CD4-positive, alpha-beta T cell treated with Interleukin-17A for 4 hours (primary cell): ENCODE measurements around the gene DLD.
"Not testable (repeated sequence)": the region's sequence is repeated elsewhere in the genome, so short reads cannot be mapped to it uniquely, and the experiment has no call there.

Source experiments
- DNase-seq: peaks from one replicate; pipeline ENCODE4 v3.0.0-alpha.2; 2020; ENCODE audit warnings: mixed read lengths

Gene DLD

DNA sequence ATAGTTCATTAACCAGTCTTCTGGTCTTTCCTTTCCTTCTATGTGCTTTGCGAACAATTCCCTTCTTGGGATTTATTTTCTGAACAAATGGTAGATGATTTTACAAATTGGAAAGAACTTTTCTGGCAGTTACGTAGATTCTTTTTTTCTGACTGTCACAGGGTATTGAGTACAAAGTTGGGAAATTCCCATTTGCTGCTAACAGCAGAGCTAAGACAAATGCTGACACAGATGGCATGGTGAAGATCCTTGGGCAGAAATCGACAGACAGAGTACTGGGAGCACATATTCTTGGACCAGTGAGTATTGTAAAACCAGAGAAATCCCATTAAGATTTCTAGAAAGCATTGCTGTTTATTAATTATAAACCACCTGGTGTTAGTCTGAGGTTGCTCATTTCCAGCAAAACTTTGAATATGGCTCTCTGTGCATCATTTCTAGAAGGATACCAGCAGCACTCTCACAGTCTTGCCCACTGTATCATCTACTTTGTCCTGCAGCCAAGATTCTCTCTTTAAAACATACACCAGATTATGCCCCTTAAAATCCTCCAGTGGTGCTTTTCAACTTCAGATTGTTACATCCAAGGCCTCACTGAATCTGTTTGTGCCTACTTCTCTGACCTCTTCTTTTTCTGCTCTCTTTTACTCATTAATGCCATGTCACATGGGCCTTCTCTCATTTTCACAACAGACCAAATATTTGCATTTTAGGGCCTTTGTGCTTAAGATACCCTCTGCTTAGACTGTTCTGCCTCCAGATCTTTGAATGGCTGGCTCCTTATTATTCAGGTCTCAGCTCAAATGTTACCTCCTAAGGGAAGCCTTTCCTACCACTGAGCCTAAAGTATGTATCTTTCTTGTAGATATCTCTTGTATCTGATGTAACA lies 27.0 kb downstream of the DLD start:
- no peak for DNase-seq

DNA sequence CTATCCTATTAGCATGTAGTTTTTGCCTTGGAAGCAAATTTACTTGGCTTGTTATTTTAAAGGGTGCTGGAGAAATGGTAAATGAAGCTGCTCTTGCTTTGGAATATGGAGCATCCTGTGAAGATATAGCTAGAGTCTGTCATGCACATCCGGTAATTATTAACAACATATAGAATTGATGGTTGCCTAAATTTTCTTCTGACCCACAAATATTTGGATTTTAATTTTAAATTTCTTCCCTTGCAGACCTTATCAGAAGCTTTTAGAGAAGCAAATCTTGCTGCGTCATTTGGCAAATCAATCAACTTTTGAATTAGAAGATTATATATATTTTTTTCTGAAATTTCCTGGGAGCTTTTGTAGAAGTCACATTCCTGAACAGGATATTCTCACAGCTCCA lies 28.0 kb downstream of the DLD start:
- DNase-seq: no peak

DNA sequence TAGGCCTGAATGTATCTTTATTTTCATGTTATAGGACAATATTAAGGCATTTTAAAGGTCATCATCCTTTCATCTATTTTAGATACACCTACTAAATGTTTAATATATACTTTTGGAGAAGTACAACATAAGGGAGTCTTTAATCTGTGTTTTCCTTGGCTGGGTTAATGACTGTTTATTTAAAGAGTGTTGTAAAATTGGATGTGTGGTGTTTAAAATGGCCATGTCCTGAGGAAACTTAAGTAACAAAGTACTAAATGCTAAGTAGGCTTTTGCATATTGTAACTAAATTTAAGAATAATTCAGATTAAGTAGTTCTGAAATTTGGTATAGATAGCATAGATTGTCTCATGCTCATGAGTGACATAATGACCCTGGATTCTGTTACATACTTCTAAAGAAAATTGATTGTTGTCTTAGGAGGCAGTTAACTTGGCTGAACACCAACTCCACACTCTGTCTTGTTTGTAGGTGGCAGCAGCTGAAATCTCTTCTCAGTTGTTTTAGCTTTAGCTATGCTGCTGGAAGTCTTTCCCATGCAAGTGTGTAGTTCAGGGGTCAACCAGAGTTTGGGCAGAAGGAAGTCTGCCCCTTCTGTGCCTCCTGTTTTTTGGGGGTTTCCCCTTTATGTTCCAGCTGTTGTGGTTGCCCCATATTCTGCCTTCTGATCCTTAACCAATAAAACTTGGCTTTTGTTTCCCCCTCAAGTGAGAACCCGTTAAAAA lies 29.2 kb downstream of the DLD start:
- DNase-seq: no peak

DNA sequence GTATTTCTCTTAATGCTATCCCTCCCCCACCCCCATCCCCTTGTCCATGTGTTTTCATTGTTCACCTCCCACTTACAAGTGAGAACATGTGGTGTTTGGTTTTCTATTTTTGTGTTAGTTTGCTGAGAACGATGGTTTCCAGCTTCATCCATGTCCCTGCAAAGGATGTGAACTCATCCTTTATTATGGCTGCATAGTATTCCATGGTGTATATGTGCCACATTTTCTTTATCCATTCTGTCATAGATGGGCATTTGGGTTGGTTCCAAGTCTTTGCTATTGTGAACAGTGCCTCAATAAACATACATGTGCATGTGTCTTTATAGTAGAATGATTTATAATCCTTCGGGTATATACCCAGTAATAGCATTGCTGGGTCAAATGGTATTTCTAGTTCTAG lies 30.8 kb downstream of the DLD start:
- not testable (repeated sequence) for DNase-seq

DNA sequence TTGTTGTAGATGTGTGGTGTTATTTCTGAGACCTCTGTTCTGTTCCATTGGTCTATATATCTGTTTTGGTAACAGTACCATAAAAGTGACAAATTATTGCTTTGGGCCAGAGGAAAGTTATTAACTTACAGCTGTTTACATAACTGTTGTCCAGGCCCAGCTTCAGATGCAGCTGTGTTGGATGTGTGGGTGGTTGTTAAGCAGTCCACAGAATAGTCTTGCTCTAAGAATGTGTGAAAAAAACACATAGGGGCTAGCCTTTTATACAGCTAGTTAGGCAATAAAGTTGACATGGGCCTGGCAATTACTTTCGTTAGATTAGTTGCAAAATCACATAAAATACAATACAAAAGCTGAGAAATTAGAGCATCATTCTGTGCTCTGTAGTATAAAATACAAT lies 31.9 kb downstream of the DLD start:
- no peak for DNase-seq

DNA sequence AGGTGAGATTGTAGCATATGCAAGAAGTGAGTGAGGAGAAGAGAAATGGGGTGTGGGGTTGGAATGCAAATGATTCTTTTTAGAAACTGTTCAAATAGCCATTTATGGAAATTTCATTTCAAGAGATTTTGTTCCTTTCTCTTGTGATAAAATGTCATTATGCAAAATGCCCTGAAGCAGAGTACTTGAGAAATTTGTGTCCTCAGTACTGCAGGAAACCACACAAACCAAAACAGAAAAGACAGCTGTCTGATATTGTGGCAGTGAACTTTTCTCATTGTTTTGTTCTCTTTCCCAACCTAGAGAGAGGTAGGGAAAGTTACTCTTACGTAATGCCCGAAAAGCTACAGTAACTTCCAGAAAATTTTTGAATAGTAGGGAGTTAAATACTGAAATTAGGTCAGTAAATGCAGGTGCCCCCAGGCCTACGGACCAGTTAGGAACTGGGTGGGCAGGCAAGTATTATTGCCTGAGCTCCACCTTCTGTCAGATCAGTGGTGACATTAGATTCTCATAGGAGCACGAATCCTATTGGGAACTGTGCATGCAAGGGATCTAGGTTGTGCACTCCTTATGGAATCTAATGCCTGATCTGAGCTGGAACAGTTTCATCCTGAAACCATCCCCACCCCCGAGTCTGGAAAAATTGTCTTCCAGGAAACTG lies 34.0 kb downstream of the DLD start:
- no peak for DNase-seq

DNA sequence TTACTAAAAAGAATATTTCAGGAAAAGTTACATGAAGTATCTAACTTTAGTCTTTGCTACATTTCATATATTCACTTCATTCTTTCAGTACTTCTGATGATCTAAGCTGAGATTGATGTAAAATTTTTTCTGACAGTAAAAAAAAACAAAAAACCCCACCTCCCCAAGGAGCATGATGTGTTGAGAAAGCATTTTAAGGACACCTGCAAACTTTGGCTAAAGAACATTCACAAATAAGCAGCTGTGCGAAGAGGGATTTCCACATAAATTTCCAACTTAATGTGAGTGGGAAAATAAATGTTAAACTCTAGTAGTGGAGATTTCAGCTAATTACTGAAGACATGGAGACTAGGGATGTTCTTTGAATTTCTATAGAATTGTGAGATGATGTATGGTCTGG lies 35.5 kb downstream of the DLD start:
- no peak for DNase-seq

DNA sequence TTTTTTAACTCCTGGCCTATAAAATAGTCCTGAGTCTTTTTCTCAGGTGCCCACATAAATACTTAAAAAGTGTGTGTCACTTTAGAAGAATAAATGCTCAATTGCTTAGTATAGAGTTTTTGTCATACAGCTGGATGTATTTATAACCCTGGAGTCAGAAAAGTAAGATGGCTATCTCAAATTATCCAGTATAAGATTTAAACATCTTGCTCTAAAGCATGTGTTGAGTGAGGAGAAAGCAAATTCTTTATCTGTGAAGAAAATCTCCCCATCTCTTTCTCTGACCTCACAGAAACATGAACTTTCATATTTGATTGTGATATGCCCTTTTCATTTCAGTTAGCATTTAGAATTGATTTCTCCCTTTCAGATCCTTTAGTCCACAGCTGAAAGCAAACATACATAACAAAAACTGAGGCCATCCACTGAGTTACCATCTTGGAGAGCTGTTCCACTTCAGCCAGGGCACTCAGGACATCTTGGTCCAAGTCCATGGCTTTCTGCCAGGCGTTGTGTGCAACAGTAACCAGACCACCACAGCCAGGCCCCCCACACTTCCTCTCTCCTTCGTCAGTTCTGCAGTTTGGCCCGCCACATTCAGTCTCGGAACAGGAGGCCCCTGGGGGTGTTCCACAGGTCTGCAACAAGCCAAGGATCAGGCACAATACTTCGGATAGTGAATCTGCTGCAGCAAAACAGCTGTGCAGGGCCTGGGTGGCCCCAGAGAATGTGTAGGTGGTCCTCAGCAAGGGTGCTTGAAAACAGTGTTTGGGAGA lies 40.9 kb downstream of the DLD start:
- DNase-seq: no peak

DNA sequence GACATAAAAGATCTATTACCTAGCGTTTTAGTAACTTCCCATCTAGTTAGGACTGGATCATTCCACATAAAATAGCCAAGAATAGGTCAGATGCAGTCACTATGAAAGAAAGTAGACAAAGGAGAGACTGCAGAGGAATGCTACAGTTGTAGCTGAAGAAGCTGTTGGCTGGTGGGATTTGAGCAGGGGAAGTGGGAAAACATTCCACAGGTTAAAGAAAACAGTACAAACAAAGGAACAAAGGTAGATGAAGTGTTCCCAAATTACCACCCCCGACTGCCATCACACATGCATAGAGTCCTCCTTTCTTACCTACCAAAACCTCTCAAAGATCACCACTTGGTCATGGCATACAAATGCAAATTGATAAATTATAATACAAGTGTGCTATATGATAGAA lies 41.8 kb downstream of the DLD start:
- no peak for DNase-seq

DNA sequence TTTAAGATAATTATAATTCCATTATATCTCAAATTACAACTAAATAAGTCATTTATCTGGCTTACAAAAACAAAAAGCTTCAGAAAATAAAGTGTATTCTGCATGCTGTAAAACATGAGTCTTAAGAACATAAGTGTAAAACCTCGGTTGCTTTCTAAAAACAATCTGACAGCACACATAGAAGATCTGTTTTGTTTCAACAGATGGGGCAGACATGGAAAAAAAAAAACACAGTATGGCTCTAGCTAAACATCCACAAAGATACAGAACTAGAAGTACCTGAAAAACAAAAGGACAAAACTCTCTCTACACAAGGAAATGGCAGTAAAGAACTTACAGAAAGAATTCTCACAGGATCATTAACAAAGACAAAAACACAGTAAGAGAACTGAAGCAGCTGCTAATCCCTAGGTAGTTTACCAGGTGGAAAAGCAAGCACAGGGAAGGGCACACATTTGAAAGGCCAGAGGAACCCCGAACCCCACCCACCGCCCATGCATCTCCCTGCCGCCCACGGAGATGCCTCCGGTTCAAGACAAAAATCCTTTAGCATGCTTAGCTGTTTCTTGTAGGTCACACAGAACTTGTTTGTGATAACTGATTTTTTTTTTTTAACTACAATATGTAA lies 42.5 kb downstream of the DLD start:
- no peak for DNase-seq

DNA sequence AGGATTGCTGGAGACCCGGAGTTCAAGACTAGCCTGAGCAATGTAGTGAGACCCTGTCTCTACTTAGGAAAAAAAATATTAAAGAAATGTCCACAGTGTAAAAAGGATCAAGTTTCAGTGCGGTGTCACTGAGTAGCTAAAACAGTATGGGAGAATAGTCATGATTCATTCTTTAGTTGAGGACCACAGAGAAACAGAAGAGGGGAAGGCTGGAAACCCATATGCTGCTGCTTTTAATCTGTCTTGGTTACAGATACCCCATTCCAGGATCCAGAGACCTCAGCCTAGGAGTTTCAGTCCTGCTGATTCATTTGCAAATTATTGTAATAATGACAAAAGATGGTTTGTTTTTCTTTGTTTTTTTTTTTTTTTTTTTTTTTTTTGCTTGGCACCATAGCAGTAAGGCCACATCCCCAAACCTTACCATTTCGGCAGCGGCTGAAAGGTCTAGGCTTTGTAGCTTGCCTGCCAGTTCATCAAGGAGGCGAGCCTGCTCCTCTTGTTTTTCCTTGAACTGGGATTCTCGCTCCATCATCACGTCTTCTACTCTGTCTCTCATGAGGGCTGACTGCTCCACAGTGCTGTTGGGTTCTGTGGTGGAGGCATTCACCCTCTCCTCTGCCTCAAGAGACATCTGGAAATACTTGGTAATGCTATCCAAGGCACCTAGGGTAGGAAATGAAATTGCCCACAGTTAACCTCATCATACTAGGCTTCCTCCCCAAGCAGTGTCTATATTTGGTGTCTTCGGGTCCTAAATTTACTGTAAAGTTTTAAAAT lies 44.2 kb downstream of the DLD start:
- no peak for DNase-seq

DNA sequence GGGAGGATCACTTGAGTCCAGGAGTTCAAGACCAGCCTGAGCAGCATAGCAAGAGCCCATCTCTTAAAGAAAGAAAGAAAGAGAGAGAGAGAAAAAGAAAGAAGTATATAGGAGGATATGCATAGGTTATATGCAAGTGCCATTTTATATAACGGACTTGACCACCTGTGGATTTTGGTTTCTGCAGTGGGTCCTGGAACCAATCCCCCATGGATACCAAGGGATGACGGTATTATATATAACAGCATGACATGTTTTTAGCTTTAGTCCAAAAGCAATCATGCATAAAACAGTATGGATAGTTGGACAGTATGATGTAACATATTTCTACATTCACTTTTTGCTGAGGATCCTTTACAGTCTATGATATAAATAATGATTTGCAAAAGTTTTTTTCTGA lies 45.3 kb downstream of the DLD start:
- no peak for DNase-seq

DNA sequence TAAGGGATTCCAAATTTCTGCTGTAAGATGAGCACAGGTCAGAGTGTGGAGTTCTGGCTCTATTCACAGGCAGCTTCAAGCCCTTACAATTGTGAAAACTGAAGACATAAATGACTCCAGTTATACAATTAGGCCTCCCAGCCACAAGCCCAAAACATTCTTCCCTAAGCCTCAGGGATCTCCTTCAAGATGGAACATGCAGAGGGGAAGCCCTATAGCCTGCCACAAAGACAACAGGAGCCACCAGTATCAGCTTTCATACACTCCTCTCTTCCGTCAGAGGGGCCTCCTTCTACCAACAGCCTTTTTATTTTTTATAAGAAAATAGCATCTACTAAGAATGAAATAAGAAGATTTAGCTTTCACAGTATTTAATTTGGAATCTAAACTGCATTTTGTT lies 46.5 kb downstream of the DLD start:
- no peak for DNase-seq

DNA sequence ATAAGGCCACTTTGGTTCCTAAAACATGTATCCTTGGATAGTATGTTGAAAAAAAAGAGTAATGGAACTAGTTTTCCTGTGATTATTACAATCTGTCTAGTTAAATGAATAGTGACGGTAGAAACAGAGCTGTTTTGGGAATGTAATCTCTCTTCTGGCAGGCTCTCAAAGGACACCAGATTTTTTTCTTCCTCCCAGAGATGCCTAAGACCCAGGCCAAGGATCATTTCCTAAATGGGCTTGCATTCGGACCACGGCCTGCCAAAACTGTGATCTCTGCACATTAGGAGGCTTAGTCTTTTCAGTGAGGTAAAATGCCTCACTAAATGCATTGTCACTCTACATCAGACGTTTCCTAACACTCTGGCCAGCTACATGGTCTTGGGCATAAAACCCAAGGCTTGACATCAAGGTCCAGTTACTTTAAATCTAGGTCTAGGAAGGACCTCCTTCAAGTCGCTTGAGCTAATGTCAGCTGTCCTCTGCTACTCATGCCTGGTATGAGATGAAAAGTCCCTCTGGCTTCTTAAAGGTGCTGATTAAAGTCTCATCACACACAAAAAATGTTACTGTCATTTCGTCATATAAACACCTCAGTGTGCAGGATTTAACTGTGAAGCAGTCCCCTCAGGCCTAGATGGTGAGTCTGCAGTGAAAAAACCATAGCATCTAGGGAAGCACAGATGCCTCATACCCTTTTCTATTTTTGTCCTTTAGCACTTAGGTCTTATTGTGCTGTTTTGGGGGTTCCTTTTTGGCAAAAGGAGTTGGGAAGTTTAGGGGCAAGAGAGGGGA lies 47.7 kb downstream of the DLD start:
- DNase-seq: no peak

DNA sequence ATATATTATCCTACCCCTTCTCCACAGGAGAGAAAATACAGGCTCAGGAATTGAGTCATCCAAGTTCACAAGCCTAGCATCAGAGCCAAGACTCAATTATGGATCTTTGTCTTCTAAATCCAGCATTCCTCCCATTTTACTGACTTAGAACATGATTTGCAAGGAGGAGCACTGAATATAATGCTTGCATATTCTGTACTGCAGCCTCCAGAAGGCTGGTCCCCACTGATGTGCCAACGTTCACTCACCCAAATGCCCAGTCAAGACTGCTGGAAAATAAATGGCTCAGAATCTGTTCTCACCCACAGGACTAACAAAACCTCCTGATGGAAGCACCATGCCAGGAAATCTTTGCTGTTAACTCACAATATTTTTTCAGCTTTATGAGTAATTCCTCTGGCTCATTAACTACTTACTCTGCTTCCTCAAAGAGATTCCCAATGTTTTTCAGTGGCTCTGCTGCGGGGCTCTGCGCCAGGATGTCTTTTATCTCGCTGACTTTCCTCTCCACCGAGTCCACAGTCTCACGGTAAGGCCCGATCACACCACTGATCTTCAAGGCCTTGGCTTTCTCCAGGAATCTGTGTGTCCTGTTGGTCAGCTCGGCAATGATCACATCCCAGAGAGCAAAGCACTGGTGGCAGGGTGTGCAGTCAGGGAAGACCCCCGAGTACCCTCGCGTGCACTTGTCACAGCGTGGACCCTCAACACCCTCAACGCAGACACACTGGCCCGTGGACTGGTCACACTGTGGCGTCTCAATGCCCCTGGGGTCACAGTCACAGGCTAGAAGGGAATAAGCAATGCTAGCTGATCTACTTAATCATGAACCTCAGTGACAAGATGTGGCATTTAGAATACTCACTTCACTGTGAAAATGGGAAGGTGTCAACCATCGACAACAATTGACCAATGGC lies 48.8 kb downstream of the DLD start:
- no peak for DNase-seq

DNA sequence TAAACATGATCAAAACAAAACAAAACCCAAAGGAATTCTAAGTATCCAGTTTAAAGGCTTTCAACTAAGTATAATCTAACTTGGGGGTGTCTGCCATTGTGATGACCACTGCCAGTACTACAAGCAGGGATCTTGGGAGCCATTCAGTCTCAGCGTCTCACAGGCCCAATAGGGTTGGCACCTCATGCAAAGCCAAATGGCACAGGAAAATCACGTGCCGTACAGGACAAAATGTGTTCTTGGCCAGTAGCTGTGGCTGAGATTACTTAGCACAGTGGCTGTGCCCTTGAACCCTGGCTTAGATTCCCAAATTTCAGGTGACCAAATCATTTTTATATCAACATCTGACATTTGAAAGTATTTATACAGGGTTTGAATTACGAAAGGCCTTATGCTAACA lies 50.0 kb downstream of the DLD start:
- no peak for DNase-seq

DNA sequence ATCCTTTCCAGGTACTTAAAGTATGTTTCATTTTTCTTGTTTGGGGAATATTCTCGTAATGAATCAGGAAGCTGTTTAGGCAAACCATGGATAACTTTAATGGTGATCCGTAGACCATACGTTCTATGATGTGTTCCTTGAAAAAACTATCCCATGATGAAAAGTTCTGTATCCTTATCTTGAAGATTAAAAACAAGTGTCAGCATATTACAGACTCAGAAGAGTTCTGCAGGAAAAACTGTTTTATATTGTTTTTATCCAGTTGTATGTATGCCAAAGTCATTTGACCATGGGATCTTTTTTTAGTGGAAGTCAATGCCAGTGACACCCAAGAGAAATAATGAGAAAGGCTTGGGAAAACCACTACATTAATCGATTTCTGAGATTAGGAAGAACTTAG lies 52.0 kb downstream of the DLD start:
- DNase-seq: no peak

DNA sequence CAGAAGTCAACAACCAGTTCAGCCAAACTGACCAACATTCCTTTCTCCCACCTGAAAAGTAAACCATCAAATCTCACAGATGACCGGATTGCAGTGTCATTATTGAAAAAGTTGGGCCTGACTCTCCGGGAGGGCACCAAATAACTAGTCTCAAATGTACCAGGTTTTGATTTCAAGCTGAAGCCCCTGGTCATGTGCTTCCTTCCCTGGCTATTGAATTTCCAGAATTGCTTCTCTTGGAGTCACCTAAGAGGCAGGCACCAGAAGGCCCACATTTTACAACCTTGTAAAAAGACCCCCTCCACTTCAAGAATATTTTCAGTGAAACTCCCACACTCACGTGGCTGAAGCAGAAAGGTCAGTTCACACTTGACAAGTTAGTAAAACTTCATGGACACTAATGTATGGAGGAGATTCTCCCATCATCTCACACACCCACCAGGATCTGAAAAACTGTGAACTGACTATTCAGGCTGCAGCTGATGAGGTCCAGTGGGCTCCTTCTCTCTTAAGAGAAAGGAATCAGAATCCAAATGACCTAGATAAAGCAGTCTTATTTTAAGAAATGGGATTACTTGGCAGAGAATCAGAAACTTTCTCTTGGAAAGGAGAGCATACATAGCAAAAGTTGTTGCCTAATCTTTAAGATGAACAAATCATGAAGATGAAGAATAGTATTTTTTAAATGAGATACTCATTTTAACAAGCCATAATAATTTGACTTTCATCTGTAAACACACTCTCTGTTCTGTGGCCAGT lies 53.6 kb downstream of the DLD start:
- no peak for DNase-seq

DNA sequence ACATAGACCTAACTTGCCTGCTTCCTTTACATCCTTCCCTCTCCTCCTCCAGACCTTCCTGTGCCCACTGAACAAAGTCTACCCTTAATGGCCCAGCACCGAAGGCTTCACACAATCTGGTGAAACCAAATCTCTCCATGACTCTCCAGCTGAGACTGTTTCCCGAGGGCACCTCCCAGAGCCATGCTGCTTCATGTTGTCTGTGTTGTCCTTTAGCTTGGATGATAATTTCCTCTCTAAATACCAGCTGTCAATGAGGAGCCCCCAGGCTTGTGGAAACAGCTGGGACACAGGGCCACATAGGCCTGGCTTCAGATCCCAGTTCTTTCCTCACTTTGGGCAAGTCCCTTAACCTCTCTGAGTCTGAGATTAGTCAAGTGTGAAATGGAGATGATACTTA lies 54.3 kb downstream of the DLD start:
- DNase-seq: no peak
